HG02943 (cell line): ENCODE data around the gene SOD1.
"Not testable (repeated sequence)": the region's sequence is repeated elsewhere in the genome, so short reads cannot be mapped to it uniquely, and the experiment has no call there.

Experiments used
- ATAC-seq: cut with Tn5 transposase; IDR thresholded peaks from one replicate; pipeline ENCODE4 v1.9.1; 2021; ENCODE audit warnings: mild to moderate bottlenecking, low read depth, moderate library complexity; ENCODE audit not compliant: unreplicated experiment

SOD1 gene

GRCh38 chr21:31659536-31660258, at the start of gene SOD1:
TSS of gene SOD1 (plus strand) at chr21:31659693. CDS start at chr21:31659770, 77 bp downstream.
- peak; percentile 98 for ATAC-seq

GRCh38 chr21:31611445-31611844, 48.0 kb upstream of the SOD1 start:
- ATAC-seq: no peak

GRCh38 chr21:31612894-31613785, 46.4 kb upstream of the SOD1 start:
- ATAC-seq: no peak

GRCh38 chr21:31614705-31615104, 44.8 kb upstream of the SOD1 start:
- no peak for ATAC-seq

- no peak for ATAC-seq
Observed at GRCh38 chr21:31616216-31616615, 43.3 kb upstream of the SOD1 start.

GRCh38 chr21:31618696-31619430, 40.6 kb upstream of the SOD1 start:
- no peak for ATAC-seq

- no peak for ATAC-seq
Observed at GRCh38 chr21:31622397-31622796, 37.1 kb upstream of the SOD1 start.

GRCh38 chr21:31623664-31624063, 35.8 kb upstream of the SOD1 start:
- ATAC-seq: no peak

- no peak for ATAC-seq
Observed at GRCh38 chr21:31624181-31624580, 35.3 kb upstream of the SOD1 start.

GRCh38 chr21:31624961-31625491, 34.5 kb upstream of the SOD1 start:
- no peak for ATAC-seq

GRCh38 chr21:31629972-31630711, 29.4 kb upstream of the SOD1 start:
- no peak for ATAC-seq

- ATAC-seq: not testable (repeated sequence)
Observed at GRCh38 chr21:31631881-31632280, 27.6 kb upstream of the SOD1 start.

GRCh38 chr21:31634993-31635392, 24.5 kb upstream of the SOD1 start:
- no peak for ATAC-seq

- no peak for ATAC-seq
Observed at GRCh38 chr21:31636874-31637273, 22.6 kb upstream of the SOD1 start.

- no peak for ATAC-seq
Observed at GRCh38 chr21:31641416-31641922, 18.0 kb upstream of the SOD1 start.

- ATAC-seq: no peak
Observed at GRCh38 chr21:31644643-31645042, 14.8 kb upstream of the SOD1 start.

- ATAC-seq: no peak
Observed at GRCh38 chr21:31647650-31648049, 11.8 kb upstream of the SOD1 start.

- ATAC-seq: no peak
Observed at GRCh38 chr21:31650930-31651329, 8.6 kb upstream of the SOD1 start.

- ATAC-seq: not testable (repeated sequence)
Observed at GRCh38 chr21:31651491-31651890, 8.0 kb upstream of the SOD1 start.

GRCh38 chr21:31654340-31654739, 5.2 kb upstream of the SOD1 start:
- no peak for ATAC-seq
